Breast epithelium (tissue), 3 donors: ENCODE data around the gene RABGEF1.
"Not testable (repeated sequence)": the region's sequence is repeated elsewhere in the genome, so short reads cannot be mapped to it uniquely, and the experiment has no call there.

Experiments used
- POLR2A ChIP-seq: fragments of 450-650 bp; IDR thresholded peaks from one replicate; pipeline ENCODE4 v1.6.1; 2016; ENCODE audit warnings: antibody characterized with exemption, mild to moderate bottlenecking, moderate library complexity
- POLR2AphosphoS5 ChIP-seq, 3 donors: sonication (generic); formaldehyde crosslinking; IDR thresholded peaks; one replicate each; pipeline ENCODE4 v1.6.1; 2017; ENCODE audit warnings: antibody characterized with exemption in 3 of 3
- TF ChIP-seq, protein P1 (sequence below), 3 donors: fragments of 450-650 bp; IDR thresholded peaks; one replicate each; pipeline ENCODE4 v1.5.1; 2016 to 2017; ENCODE audit warnings: antibody characterized with exemption in 3 of 3, mild to moderate bottlenecking in 3 of 3, moderate library complexity in 3 of 3

DNA sequence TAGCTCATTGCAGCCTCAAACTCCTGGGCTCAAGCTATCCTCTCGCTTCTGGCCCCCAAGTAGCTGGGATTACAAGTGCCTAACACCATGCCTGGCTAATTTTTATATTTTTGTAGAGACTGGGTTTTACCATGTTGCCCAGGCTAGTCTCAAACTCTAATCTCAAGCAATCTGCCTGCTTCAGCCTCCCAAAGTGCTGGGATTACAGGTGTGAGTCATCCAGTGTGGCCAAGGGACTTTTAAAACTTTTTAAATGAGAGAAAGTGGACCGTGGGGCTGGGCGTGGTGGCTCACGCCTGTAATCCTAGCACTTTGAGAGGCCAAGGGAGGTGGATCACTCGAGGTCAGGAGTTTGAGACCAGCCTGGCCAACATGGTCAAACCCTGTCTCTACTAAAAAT is 44.4 kb upstream of the RABGEF1 start:
- TF ChIP-seq, protein P1, sequence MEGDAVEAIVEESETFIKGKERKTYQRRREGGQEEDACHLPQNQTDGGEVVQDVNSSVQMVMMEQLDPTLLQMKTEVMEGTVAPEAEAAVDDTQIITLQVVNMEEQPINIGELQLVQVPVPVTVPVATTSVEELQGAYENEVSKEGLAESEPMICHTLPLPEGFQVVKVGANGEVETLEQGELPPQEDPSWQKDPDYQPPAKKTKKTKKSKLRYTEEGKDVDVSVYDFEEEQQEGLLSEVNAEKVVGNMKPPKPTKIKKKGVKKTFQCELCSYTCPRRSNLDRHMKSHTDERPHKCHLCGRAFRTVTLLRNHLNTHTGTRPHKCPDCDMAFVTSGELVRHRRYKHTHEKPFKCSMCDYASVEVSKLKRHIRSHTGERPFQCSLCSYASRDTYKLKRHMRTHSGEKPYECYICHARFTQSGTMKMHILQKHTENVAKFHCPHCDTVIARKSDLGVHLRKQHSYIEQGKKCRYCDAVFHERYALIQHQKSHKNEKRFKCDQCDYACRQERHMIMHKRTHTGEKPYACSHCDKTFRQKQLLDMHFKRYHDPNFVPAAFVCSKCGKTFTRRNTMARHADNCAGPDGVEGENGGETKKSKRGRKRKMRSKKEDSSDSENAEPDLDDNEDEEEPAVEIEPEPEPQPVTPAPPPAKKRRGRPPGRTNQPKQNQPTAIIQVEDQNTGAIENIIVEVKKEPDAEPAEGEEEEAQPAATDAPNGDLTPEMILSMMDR (IDR thresholded peaks at IDR 0.05): not testable (repeated sequence)
- not testable (repeated sequence) for TF ChIP-seq POLR2AphosphoS5 (IDR thresholded peaks at IDR 0.05); POLR2A
